ENCODE data around the gene CTRL.

The CTRL gene

DNA sequence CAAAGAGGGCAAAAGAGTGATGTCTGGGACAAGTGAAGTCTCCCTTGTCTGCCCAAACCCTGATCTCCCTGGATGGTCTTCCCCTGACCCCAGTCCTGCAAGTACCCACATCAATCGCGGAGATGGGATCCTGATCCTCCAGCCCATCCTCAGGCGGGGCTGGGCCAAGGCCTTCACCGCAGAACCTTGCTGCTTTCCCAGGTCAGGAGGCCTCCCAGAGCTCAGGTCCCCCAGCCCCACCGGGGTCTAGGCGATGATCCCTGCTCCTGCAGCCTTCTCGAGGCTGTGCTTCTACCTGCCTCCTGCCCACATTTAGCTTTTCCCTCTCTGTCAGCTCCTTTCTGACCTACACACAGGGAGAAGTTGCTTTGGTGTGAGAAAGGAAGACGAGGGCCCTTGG lies 30.5 kb upstream of the CTRL start:
- no peak for DNase-seq

DNA sequence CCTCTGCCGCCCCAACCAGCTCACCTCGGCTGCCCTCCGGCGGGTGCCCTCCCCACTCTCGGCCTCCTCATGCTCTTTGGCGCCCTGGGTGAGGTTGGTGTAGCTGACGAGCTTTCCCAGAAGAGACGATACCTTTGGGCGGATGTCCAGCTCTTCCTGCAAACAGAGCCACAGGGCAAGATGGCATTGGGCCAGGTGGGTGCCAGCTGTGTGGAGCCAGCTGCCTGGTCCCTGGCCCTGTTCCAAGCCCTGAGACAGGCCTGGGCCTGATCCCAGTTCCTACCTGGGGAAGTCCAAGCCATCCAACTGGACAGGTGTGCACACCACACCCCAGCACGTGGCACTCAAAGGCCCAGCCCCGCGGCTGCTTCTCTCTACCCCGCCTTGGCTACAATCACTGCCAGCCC lies 29.9 kb upstream of the CTRL start:
- peak; percentile 96 to 98 for DNase-seq

DNA sequence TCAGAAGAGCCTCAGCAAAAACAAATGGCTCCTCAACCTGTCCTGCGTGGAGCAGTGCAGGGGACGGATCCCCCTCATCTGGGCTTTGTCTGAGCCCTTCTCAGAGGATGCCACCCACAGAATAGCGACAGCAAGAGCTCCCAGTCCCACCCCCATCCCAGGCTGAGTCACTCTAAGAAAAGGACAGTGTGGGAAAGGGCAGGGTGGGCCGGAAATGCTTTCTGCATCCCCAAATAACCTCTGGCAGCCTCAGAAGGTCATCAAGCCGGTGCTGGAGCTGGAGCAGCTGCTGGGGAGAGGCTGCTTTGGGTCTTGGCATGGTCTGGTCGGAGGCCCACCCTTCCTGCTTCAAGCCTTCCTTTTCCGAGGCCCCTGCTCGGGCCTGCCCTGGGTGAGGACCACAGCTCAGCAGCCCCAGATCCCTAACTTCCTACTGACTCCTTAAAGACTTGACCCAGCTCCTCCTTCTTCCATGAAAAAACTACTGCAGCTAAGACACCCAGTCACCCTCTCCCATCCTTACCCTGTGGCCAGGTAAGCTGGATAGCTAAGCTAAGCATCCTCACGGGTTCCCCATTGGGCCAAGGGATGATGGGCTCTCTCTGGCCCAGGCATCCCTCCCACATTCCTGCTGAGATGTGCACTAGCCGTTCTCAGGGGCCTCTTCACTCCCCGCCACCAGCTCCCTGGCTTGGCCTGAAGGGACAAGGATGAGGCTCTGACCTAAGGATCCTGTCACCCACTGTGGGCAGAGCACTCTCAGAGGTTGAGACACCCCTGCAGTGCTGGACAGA lies 28.1 kb upstream of the CTRL start:
- no peak for DNase-seq

DNA sequence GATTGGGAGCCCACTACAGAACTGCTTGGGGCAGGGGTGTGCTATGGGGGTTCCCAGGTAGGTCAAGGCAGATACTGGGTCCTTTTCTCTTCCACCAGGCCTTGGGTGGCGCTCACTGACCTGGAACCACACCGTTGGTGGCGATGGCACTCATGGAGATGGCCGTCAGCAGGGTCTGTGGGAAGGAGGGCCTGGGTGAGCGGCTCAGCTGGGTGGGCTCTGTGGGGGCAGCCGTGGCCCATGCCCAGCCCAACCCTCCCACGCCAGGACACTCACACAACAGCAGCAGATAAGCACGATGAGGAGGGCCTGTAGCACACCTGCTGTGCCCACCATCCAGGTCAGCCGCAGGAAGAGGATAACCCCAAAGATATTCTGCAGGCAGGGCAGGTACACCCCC lies 26.0 kb upstream of the CTRL start:
- no peak for DNase-seq

DNA sequence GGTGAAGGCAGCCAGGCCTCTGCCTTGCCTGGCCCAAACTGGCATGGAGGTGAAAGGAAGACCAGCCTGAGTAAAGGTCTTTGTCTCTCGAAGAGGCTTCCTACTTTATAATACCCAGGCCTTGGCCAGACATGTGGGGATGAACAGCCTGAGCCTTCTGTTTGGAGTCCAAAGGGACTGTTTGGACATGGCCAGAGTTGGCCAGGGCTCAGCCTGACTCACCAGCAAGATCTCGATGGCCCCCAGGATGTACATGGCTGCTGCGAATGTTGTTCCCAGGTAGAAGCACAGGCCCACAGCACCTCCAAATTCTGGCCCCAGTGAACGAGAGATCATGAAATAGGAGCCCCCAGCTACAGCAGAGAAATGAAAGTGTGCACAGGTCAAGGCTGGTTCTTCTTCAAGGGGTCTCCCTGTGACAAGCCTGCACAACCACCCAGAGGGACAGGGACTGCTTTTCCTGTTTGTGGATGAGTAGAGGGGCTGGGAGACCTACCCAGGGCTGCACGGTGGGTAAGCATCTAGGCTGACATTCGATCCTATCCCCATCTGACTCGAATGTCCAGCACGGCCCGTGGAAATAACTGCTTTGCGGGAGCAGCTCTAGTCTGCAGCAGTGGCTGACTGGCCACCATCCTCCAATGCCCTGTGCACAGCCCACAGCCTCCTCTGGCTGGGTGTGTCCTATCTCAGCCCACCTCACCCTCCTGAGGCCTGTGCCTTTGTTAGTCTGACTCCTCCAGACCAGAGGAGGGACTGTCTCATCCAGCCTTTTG lies 22.9 kb upstream of the CTRL start:
- no peak for DNase-seq

DNA sequence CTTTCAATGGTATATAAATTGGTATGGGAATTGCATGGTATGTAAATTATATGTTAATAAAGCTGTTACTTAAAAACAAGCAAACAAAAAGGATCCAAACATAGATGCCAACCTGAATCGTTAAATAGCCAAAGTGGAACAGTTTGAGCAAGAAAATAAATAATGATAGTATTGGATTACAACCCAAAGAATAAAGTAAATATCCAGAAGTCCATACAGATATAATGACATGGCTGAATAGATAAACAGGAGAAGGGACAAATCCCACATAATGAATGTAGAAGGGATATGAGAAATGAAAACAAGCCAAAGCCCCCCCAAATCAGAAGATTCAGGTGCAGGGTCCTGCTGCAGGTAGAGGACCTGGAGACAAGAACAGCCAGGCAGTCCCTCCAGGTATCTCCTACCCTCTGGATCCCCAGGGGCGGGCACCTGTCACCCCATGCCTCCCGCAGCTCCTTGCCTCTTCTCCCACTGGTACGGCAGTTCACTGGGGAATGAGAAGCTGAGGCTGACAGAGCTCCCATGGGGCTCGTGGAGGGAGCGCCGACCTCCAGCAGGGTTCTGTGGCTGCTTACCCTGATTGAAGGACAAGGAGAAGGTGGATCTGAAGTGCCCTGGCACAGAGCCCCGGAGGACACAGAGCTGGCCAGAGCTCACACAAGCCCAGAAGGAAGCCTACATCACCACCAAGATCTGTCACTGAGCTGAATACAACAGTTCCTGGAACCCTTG lies 22.1 kb upstream of the CTRL start:
- no peak for DNase-seq

DNA sequence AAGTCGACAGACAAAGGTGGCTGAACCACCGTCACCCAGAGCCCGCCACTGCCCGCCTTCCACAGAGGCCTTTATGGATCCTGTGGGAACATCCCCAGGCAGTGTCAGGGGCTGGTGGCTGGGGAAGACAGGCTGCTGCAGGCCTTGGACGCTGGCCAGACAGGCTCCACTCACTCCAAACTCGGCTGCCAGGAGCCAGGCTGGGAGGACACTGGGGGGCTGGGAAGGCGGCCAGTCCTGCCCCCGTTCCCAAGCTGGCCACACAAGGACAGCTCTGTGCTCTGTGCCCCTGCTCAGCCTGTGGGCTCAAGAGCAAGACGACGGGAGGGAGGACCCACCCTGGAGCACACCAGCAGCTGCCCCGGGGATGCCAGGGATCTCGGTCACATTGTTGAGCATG lies 19.8 kb upstream of the CTRL start:
- no peak for DNase-seq

DNA sequence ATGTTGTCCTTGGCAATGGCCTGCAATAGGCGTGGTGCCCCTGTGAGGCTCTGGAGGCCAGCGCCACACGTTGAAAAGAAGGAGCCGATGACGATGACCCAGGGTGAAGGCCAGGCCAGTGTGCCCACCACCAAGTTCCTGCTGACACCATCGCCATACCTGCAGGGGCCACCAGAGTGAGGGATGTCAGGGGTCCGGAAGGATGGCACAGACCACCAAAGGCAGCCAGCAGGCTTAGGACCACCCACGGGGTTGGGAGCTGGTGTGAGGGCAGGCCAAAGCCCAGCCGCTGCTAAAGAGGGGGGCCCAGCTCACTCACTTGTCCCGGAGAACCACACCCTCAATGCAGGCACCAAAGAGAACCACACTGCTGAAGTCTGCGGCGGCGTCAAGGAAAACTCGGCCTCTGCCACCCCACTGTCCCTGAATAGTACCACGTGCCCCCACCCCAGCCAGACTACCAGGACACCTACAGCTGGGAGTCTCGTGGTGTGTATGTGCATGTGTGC lies 18.7 kb upstream of the CTRL start:
- DNase-seq: no peak

DNA sequence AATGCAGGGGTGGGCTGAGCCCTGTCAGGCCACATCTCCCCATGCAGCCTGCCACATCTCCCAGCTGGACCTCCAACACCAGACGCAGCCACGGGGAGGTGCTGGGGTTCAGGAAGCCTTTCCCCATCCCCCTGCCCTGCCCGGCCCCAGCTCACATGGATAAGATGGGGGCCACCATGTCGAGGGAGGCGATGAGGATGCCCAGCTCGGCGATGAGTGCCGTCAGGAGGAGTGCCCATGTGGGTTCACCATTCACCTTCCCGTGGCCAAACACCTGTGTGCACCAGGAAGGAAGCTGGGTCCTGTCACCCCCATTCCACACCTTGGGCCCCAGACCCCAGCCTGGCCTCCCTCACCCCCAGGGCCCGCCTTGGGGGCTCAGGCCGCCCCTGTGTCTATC lies 18.0 kb upstream of the CTRL start:
- no peak for DNase-seq

DNA sequence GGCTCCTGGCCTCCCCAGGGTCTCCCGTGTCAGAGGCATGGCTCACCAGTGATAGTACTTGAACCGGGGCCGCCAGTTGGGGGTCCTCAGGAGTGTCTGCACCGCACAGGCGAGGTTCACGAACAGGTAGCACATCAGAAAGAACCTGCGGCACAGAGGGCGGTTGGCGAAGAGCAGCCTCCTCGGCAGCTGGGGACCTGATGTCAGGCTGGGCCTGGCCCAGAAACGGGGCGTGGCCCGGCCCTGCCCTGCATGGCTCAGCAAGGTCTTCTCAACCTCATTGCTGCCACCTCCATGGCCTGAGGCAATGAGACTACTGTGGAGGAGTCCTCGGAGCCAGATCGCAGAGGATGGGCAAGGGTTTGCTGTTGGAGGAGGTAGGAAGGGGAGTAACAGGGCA lies 16.4 kb upstream of the CTRL start:
- DNase-seq: no peak

DNA sequence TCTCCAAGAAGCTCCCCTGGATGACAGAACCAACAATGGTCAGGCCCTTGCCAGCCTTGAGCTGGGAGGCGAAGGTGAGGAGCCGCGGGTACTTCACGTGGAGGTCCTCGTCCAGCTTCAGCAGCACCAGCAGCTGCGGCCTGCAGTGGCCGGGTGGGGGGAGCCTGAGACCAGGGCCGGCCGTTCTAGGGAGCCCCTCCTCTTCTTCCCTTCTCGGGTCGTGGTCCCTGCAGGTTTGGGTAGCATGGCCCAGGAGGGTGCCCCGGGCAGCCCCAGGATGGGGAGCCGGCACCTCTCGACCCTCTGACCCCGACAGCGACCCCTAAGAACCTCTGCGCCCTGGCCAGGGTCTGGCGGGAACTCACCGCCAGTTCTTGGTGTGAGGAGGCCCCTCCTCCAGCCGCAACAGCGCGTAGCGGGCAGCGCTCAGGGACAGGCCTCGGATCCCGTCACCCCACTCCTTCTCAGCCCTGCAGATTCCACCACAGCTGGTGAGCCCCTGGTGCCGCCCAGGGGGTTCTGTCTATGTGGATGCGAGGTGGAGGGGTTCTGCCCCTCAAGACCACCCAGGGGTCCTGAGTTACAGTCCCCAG lies 15.4 kb upstream of the CTRL start:
- no peak for DNase-seq

DNA sequence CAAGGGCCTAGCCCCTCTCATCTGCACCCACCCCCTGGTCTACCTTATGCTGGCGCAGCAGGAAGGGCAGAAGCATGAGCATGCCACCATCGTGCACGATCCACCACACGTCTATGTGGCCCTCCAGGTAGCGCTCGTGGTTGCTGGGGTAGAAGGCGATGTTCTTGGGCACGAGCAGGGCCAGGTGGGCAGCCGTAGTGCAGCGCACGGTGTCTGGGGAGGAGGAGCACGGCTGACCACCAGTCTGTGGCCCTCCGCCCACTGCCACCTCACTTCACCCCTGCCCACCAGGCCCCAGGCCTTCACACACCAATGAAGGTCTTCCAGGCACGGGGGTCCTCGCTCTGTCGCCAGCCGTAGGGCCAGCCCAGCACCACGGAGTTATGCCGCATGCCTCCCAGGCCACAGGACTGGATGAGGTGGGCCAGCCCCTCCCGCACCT lies 14.5 kb upstream of the CTRL start:
- no peak for DNase-seq

DNA sequence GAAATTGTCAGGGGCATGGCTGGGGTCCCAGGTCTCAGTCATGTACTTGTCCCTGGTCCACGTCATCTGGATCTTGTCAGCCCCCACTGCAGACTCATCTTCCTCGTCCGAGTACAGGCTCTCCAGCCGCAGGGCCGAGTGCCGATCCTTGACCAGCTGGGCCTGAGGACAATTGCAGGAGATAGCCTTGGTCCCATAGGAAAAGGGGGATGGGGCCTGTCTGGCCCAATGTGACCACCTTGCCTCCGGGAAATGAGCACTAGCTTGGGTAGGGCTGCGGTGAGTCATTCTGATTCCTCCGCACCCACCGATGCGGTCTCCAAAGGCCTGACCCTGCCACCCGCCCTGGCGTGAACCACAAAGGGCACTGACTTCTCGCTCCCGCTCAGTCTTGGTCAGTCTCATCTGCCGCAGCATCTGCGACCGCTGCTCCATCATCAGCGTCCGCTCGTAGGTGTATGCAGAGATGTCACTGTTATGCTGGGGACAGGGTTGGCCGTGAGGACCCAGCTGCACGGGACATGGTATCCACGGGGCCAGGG lies 13.8 kb upstream of the CTRL start:
- no peak for DNase-seq

DNA sequence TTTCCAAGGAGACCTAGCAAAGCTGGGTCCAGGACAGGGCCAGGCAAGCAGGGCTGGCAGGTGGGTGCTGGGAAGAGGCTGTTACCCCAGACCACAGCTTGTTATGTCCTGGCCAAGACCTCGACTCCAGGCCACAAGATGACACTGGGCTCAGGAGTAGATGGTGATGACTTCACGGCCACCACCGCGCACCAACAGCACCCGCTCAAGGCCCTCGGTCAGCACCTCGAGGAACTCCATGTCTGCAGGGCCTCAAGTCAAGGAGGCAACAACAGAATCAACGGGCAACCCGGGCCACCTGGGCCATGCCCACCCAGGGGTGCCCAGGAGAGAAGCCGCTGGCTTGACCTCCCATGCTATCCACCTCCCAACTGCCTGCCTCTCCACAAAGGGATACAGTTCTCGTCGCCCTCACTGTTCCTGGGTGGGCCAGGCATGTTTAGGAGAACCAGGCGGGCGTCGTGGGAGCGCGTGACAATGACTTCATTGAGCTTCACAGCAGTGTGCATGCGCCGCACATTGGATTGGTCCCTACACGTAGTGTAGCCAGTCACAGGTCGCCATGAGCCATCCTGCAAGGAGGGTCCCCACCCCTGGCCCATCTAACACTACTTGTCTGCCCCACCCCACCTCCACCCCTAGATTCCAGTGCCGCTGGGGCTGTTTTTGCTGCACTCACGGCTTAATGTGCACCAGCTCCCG lies 13.2 kb upstream of the CTRL start:
- no peak for DNase-seq

DNA sequence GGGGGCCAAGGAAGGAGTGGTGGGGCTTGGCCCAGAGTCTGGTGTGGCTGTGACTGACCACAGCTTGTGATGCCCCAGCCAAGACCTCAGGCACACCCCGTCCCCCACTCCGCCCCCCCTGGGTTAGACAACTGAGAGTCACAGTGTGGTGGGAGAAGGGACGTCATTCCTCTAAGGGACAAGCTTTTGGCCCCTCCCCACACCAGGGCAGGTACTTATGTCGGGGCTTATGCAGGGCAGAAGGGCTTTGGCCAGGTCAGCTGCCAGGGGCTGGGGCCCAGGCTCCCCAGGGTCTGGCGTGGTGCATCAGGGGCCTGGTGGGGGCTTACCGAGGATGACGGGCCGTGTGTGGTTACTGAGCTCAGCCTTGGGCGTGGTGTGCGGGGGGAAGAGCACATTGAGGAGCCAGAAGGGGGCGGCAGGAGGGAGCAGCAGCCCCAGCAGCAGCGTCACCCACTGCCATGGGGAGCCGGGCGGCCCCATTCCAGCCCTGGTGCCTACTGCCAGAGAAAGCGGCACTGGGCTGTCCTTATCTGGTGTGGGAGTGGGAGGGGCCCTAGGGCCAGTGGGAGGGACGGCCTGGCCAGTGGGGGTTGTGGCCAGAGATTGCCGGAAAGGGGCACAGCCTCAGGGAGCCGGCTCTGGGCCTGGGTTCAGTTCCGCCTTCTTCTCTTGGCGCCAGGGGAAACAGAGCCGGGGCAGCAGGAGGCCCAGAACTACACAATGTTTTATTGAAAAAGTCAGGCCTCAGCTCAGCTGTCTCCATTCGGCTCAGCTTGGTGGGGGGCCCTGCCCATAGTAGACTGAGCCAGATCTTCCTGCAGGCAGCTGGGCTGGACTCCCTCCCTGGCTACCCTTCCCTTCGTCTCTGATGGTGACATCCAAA lies 12.2 kb upstream of the CTRL start, which contains the start of gene LCAT:
Gene LCAT (minus strand): TSS at position 502 of the 886 bp plus-strand sequence. CDS start 19 bp downstream, at position 483.
- DNase-seq: no peak

DNA sequence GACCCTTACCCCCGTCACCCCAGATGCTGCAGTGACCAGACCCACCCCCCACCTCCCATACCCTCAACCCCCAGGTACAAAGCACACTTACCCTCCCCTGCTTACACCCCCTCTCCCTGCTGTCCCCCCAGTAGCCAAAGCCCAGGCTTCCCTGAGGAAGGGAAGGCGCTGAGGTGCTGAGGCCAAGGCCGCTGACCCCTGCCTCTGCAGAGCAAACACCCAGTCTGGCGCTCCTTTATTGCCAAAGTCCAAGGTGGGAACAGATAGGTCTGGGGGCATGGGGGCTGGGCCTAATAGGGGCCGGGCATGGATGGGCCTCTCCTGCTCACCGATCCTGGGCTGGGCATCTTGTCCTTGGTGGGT lies 11.6 kb upstream of the CTRL start:
- no peak for DNase-seq

DNA sequence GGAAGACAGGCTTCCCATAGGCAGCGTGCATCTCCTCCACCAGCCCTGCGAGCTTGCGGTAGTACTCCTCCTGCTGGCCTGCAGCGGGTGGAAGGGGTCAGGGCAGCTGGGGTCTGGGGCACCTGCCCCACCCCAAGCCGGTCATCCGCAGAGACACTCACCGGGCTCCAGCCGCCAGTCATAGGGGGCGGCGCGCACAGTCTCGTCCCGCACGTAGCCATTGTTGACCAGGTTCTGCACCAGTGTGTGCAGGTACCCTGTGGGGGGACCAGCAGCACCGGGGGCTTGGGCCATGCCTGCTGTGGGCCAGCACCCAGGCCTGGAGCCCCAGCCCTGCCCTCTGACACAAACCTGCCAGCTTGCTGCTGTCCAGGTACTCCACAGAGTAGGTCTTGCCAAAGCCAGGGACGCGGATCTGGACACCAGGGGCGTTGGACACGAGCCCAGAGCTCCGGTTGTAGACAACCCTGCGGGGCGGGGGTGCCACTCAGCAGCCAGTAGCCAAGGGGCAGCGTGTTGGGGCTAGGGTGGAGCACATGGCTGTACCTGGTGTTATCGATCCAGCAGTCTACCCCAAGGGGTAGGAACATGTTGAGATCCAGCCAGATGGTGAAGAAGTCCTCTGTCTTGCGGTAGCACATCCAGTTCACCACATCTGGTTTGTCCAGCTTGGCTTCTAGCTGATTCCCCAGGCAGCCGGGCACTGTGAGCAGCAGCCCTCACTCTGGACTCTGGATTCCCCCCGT lies 11.0 kb upstream of the CTRL start:
- DNase-seq: no peak

DNA sequence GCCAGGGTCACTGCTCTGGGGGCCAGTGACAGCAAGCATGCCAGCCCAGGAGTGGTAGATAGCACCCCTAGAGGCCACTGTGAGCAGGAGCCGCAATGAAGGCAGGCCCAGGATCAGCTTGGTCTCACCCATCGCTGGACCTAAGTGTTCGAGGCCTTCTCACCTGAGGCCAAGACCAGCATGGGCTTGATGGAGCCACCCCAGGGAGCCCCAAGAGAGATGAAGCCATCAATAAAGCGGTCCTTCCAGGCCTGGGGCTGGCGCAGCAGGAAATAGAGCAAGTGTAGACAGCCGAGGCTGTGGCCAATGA lies 10.5 kb upstream of the CTRL start:
- DNase-seq: no peak

DNA sequence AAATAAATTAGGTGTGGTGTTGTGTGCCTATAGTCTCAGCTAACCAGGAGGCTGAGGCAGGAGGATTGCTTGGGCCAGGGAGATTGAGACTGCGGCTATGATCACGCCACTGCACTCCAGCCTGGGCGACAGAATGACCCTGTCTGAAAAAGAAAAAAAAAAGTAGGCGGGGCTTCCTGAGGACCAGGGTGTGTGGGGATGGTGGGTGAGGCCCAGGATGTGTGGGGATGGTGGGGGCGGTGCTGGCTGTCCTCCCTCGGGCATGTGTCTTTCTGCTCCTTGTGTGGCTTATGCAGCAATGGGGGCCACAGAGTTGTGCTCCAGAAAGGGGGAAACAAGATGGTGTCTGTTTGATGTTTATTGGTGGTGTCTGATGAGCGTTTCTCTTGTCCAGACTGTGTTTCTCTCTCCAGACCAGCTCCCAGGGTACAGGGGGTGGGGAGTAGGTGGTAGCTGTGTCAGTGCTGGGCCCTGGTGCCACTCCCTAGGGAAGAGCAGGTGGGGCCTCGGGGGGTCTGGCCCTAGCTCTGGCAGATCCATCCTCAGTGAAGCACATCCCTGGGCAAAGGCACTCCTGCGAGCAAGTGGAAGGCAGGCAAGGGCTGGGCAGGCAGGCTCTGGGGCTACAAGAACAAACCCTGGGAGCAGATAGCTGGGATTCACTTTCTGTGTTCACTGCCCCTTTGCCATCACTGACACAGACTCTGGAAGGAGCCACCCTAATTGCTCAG lies 10.0 kb upstream of the CTRL start:
- no peak for DNase-seq
